Breast epithelium (tissue), 3 donors: ENCODE data around the gene TIAM1.

Experiments used
- POLR2A ChIP-seq: fragments of 450-650 bp; IDR thresholded peaks from one replicate; pipeline ENCODE4 v1.6.1; 2016; ENCODE audit warnings: antibody characterized with exemption, mild to moderate bottlenecking, moderate library complexity
- TF ChIP-seq, protein P1 (sequence below), 3 donors: fragments of 450-650 bp; IDR thresholded peaks; one replicate each; pipeline ENCODE4 v1.5.1; 2016 to 2017; ENCODE audit warnings: antibody characterized with exemption in 3 of 3, mild to moderate bottlenecking in 3 of 3, moderate library complexity in 3 of 3

DNA sequence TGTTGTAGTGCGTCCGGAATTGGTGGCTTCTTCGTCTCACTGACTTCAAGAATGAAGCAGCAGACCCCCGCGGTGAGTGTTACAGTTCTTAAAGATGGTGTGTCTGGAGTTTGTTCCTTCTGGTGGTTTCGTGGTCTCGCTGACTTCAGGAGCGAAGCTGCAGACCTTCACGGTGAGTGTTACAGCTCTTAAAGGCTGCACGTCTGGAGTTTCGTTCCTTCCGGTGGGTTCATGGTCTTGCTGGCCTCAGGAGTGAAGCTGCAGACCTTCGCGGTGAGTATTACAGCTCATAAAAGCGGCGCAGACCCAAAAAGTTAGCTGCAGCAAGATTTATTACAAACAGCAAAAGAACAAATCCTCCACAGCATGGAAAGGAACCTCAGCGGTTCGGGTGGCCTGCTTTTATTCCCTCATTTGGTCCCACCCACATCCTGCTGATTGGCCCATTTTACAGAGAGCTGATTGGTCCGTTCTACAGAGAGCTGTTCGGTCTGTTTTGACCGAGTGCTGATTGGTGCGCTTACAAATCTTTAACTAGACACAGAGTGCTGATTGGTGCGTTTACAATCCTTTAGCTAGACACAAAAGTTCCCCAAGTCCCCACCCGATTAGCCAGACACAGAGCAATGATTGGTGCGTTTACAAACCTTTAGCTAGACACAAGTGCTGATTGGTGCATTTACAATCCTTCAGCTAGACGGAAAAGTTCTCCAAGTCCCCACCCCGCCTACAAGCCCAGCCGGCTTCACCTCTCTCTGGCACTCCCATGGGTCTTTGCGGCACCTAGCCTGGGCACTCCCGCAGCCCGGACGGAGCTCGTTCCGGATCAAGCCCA lies 256.2 kb downstream of the TIAM1 start:
- TF ChIP-seq, protein P1, sequence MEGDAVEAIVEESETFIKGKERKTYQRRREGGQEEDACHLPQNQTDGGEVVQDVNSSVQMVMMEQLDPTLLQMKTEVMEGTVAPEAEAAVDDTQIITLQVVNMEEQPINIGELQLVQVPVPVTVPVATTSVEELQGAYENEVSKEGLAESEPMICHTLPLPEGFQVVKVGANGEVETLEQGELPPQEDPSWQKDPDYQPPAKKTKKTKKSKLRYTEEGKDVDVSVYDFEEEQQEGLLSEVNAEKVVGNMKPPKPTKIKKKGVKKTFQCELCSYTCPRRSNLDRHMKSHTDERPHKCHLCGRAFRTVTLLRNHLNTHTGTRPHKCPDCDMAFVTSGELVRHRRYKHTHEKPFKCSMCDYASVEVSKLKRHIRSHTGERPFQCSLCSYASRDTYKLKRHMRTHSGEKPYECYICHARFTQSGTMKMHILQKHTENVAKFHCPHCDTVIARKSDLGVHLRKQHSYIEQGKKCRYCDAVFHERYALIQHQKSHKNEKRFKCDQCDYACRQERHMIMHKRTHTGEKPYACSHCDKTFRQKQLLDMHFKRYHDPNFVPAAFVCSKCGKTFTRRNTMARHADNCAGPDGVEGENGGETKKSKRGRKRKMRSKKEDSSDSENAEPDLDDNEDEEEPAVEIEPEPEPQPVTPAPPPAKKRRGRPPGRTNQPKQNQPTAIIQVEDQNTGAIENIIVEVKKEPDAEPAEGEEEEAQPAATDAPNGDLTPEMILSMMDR (IDR thresholded peaks at IDR 0.05) = no peak
- no peak for TF ChIP-seq POLR2A
